ENCODE measurements around the gene IPO13. TPM values are rescaled to one million over a fixed set of nuclear protein-coding genes. Genes with fewer than 3 reads are reported as not detected.

IPO13 gene
- total and polyA plus RNA-seq, 2 donors (not counting 1 experiment from before 2014, with no cell fraction given): 12.8 to 18.5 TPM

DNA sequence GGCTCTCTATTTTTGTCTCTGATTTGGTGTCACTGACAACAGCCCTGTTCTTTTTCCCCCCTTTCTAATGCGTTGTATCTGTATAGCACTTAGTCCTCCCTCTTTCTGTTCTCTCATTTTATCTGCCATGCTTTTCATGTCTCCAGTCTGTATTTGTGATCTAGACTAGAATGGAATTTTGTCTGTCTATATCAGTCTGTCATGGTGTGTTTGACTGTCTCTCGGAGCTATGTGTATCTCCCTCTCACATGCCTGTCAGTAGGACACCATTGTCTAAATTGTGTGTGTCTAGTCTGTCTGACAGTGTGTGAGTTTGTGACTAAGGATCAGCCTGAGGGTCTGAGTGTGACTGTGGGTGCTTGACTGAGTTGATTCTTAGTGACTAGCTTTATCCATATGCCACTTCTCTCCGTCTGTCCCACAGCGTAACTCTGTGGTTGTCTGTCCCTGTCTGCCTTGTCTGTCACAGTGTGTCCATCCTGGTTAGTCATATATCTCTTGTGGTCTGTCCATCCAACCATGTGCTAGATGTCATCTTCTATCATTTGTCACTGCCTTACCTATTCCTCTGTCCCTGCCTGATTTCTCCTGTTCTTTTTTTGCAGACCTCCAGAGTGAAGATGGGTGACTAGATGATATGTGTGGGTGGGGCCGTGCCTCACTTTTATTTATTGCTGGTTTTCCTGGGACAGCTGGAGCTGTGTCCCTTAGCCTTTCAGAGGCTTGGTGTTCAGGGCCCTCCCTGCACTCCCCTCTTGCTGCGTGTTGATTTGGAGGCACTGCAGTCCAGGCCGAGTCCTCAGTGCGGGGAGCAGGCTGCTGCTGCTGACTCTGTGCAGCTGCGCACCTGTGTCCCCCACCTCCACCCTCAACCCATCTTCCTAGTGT is 30.9 kb downstream of the IPO13 start:
- Histone ChIP-seq H3K36me3 (ENCODE audit: control insufficient read depth, insufficient read depth, low read length) (peaks cover 17% of the 10 kb centered on the region), H2AFZ (ENCODE audit: low read length) (no peak overlapping the region), H3K27me3 (ENCODE audit: control insufficient read depth, insufficient read depth, low read length) (no peaks in the 10 kb centered on the region), H3K4me1 (ENCODE audit: control insufficient read depth, extremely low read depth, insufficient read depth, low read length) (peaks cover 10% of the 10 kb centered on the region), H3K4me3 (replicated peaks in 1 of 4; ENCODE audit: control extremely low read depth in 1 of 4, insufficient read depth in 1 of 4, low read depth in 3 of 4, low read length in 4 of 4) (peak overlapping the region in 2 of 4 experiments; percentile 0 to 6), H3K79me2 (ENCODE audit: control insufficient read depth, insufficient read depth, low read length) (peaks cover 50% of the 10 kb centered on the region), H3K4me2 (ENCODE audit: extremely low read depth, insufficient read depth, low read length) (no peak overlapping the region), H3K27ac (ENCODE audit: insufficient read depth, low read length) (no peak overlapping the region), H4K20me1 (ENCODE audit: control insufficient read depth, extremely low read depth, insufficient read depth, low read length) (no peaks in the 10 kb centered on the region), H3K9me3 (ENCODE audit: control insufficient read depth, insufficient read depth, low read depth, low read length) (no peaks in the 10 kb centered on the region), H3K9ac (ENCODE audit: insufficient read depth, low read length) (no peak overlapping the region)
- no peak for TF ChIP-seq EZH2 (IDR thresholded peaks at IDR 0.05; ENCODE audit: low read length, missing control alignments)
- TF ChIP-seq, protein P1, sequence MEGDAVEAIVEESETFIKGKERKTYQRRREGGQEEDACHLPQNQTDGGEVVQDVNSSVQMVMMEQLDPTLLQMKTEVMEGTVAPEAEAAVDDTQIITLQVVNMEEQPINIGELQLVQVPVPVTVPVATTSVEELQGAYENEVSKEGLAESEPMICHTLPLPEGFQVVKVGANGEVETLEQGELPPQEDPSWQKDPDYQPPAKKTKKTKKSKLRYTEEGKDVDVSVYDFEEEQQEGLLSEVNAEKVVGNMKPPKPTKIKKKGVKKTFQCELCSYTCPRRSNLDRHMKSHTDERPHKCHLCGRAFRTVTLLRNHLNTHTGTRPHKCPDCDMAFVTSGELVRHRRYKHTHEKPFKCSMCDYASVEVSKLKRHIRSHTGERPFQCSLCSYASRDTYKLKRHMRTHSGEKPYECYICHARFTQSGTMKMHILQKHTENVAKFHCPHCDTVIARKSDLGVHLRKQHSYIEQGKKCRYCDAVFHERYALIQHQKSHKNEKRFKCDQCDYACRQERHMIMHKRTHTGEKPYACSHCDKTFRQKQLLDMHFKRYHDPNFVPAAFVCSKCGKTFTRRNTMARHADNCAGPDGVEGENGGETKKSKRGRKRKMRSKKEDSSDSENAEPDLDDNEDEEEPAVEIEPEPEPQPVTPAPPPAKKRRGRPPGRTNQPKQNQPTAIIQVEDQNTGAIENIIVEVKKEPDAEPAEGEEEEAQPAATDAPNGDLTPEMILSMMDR (conservative IDR thresholded peaks at IDR 0.05 in 1 of 2, IDR thresholded peaks at IDR 0.05 in 1 of 2; ENCODE audit: low read depth in 1 of 2, low read length in 2 of 2): no peak
- no peak for DNase-seq (ENCODE audit: low read depth in 2 of 2)

DNA sequence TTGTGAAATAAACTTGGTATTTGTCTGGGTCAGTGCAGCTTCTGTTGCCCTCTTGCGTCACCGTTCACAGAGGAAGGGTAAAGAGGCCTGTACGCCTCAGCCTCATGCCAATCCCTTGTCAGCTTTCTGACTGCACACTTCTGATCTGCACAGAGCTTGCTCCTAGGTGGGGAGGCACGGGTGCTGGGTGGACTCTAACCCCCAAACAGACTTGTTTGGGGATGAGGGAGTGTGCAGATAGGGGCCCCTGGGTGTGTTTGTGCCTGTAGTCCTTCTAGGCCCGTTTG is 31.5 kb downstream of the IPO13 start:
- TF ChIP-seq, protein P1 (conservative IDR thresholded peaks at IDR 0.05 in 1 of 2, IDR thresholded peaks at IDR 0.05 in 1 of 2; ENCODE audit: low read depth in 1 of 2, low read length in 2 of 2): no peak
- TF ChIP-seq EZH2 (IDR thresholded peaks at IDR 0.05; ENCODE audit: low read length, missing control alignments): no peak
- Histone ChIP-seq H4K20me1 (ENCODE audit: control insufficient read depth, extremely low read depth, insufficient read depth, low read length) (no peaks in the 10 kb centered on the region), H3K79me2 (ENCODE audit: control insufficient read depth, insufficient read depth, low read length) (peaks cover 54% of the 10 kb centered on the region)

DNA sequence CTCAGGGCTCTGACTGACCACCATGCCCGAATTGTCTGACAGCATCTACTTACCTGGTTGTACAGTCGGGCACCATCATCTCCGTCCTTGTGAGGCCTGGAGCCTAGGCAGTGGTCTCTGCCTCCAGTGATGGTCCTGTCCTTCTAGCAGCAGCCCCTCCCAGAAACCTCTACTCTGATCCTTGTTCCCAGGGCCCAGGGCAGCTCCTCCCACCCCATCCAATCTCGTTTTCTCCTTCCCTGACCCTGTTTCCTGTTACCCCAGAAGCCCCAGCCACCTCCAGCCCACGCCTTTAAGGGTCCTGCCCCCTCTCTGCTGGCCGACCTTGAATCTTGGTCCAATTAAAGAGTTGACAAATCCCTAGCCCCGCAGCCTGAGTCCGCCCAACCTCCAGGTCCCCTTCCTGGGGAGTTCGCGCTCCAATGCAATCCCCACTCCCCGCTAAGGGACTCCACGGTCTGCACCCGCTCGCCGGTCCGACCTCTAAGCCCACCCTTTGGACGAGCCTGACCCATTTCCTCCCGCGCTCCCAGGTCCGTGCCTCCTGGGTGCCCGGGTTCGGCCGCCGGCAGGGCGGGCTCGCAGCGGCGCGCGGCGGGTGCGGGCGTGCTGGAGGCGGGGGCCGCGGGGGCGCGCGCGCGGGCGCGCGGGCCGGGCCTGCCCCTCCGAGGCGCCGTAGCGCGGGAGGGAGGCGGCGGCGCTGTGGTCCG is 32.0 kb downstream of the IPO13 start, which contains the start of gene B4GALT2:
Gene B4GALT2 (plus strand): TSS at position 660 of the 710 bp plus-strand sequence. CDS start 1,951 bp downstream, outside the sequence.
- Histone ChIP-seq H3K79me2 (ENCODE audit: control insufficient read depth, insufficient read depth, low read length) (peaks cover 54% of the 10 kb centered on the region), H3K9ac (ENCODE audit: insufficient read depth, low read length) (peak within 1 kb of the TSS; percentile 72), H3K36me3 (ENCODE audit: control insufficient read depth, insufficient read depth, low read length) (peaks cover 17% of the 10 kb centered on the region), H3K27ac (ENCODE audit: insufficient read depth, low read length) (peak within 1 kb of the TSS; percentile 18), H2AFZ (ENCODE audit: low read length) (peak within 1 kb of the TSS; percentile 47), H3K9me3 (ENCODE audit: control insufficient read depth, insufficient read depth, low read depth, low read length) (no peaks in the 10 kb centered on the region), H3K4me1 (ENCODE audit: control insufficient read depth, extremely low read depth, insufficient read depth, low read length) (peaks cover 10% of the 10 kb centered on the region), H3K27me3 (ENCODE audit: control insufficient read depth, insufficient read depth, low read length) (no peaks in the 10 kb centered on the region), H3K4me3 (replicated peaks in 1 of 4; ENCODE audit: control extremely low read depth in 1 of 4, insufficient read depth in 1 of 4, low read depth in 3 of 4, low read length in 4 of 4) (peak within 1 kb of the TSS; percentile 52 to 74 (median 68)), H3K4me2 (ENCODE audit: extremely low read depth, insufficient read depth, low read length) (peak within 1 kb of the TSS; percentile 90), H4K20me1 (ENCODE audit: control insufficient read depth, extremely low read depth, insufficient read depth, low read length) (no peaks in the 10 kb centered on the region)
- no peak for TF ChIP-seq EZH2 (IDR thresholded peaks at IDR 0.05; ENCODE audit: low read length, missing control alignments)
- DNase-seq (ENCODE audit: low read depth in 2 of 2): peak in 1 of 2 donors; percentile 32

More for the DNA sequence above, 31.5 kb downstream of the IPO13 start:
- Histone ChIP-seq H2AFZ (ENCODE audit: low read length) (no peak overlapping the region), H3K4me3 (replicated peaks in 1 of 4; ENCODE audit: control extremely low read depth in 1 of 4, insufficient read depth in 1 of 4, low read depth in 3 of 4, low read length in 4 of 4) (peak overlapping the region in 2 of 4 experiments; percentile 58 to 65), H3K9ac (ENCODE audit: insufficient read depth, low read length) (no peak overlapping the region), H3K27ac (ENCODE audit: insufficient read depth, low read length) (no peak overlapping the region), H3K27me3 (ENCODE audit: control insufficient read depth, insufficient read depth, low read length) (no peaks in the 10 kb centered on the region), H3K36me3 (ENCODE audit: control insufficient read depth, insufficient read depth, low read length) (peaks cover 17% of the 10 kb centered on the region), H3K4me1 (ENCODE audit: control insufficient read depth, extremely low read depth, insufficient read depth, low read length) (peaks cover 10% of the 10 kb centered on the region), H3K4me2 (ENCODE audit: extremely low read depth, insufficient read depth, low read length) (peak overlapping the region; percentile 83), H3K9me3 (ENCODE audit: control insufficient read depth, insufficient read depth, low read depth, low read length) (no peaks in the 10 kb centered on the region)
- no peak for DNase-seq (ENCODE audit: low read depth in 2 of 2)
